GM19193 (cell line): ENCODE measurements around the gene APOC3.

ENCODE experiments used
- POLR2A ChIP-seq: IDR thresholded peaks from 4 replicates; pipeline ENCODE4 v1.6.1; 2011; ENCODE audit not compliant: insufficient read depth, insufficient read length; ENCODE audit errors: extremely low read depth

APOC3 gene

GRCh38 chr11:116847612-116848011, 17.9 kb downstream of the APOC3 start:
- TF ChIP-seq POLR2A: no peak

GRCh38 chr11:116849060-116849459, 19.4 kb downstream of the APOC3 start:
- no peak for TF ChIP-seq POLR2A

- no peak for TF ChIP-seq POLR2A
These were observed 19.8 kb downstream of the APOC3 start for GRCh38 chr11:116849486-116849885.

GRCh38 chr11:116851626-116852025, 21.9 kb downstream of the APOC3 start:
- no peak for TF ChIP-seq POLR2A

- no peak for TF ChIP-seq POLR2A
These were observed 22.7 kb downstream of the APOC3 start for GRCh38 chr11:116852261-116853031.

GRCh38 chr11:116853461-116854073, 23.9 kb downstream of the APOC3 start:
- TF ChIP-seq POLR2A: no peak

GRCh38 chr11:116855413-116855812, 25.7 kb downstream of the APOC3 start:
- no peak for TF ChIP-seq POLR2A

- TF ChIP-seq POLR2A: no peak
These were observed 26.7 kb downstream of the APOC3 start for GRCh38 chr11:116856423-116856822.

GRCh38 chr11:116857316-116857715, 27.6 kb downstream of the APOC3 start:
- TF ChIP-seq POLR2A: no peak

GRCh38 chr11:116857936-116858335, 28.2 kb downstream of the APOC3 start:
- TF ChIP-seq POLR2A: no peak

- TF ChIP-seq POLR2A: no peak
These were observed 29.5 kb downstream of the APOC3 start for GRCh38 chr11:116859175-116859574.

GRCh38 chr11:116860303-116860702, 30.6 kb downstream of the APOC3 start:
- no peak for TF ChIP-seq POLR2A

- TF ChIP-seq POLR2A: no peak
These were observed 31.8 kb downstream of the APOC3 start for GRCh38 chr11:116861539-116861938.

- no peak for TF ChIP-seq POLR2A
These were observed 32.5 kb downstream of the APOC3 start for GRCh38 chr11:116862185-116862584.

GRCh38 chr11:116862951-116863350, 33.2 kb downstream of the APOC3 start:
- TF ChIP-seq POLR2A: no peak

GRCh38 chr11:116864531-116864930, 34.8 kb downstream of the APOC3 start:
- TF ChIP-seq POLR2A: no peak
